HG03575 (cell line): ENCODE data around the gene GAB1.

Source experiments
- ATAC-seq: cut with Tn5 transposase; IDR thresholded peaks from one replicate; pipeline ENCODE4 v1.9.1; 2021; ENCODE audit not compliant: unreplicated experiment, insufficient number of reproducible peaks, low FRiP score; ENCODE audit errors: extremely low read depth

The GAB1 gene

GRCh38 chr4:143336781-143337599, at the start of gene GAB1:
Gene GAB1 (plus strand): TSS chr4:143336876. CDS start chr4:143337189, 313 bp downstream.
- ATAC-seq: no peak

DNA sequence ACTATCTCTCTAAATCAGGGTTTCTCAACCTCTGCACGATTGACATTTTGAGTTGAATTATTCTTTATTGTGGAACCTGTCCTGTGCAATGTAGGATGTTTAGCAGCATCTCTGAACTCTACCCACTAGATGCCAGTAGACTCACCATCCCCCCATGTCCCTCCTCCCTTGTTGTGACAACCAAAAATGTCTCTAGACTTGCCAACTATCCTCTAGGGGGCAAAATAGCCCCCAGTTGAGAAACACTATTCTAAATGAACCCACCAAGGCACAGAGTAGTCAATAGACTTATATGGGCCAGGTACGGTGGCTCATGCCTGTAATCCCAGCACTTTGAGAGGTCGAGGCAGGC, 49.1 kb upstream of the GAB1 start:
- ATAC-seq: no peak

DNA sequence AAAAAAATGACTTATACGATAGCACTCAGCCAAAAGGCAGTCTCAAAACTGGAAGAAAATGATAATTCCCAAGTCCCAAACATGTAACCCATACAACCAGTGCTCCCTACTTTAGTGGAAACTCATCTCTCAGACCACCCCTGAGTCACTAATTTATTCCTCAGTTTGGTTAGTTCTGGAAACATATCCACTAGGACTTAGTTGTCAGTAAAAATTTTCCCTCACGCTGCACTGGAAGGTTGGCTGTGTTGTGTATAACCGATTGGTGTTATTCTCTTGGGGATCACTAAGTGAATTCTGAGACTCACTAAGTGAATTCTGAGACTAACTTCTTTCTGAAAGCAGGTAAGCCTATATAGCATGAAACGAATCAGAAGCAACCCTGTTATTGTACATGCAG, 48.5 kb upstream of the GAB1 start:
- ATAC-seq: no peak

DNA sequence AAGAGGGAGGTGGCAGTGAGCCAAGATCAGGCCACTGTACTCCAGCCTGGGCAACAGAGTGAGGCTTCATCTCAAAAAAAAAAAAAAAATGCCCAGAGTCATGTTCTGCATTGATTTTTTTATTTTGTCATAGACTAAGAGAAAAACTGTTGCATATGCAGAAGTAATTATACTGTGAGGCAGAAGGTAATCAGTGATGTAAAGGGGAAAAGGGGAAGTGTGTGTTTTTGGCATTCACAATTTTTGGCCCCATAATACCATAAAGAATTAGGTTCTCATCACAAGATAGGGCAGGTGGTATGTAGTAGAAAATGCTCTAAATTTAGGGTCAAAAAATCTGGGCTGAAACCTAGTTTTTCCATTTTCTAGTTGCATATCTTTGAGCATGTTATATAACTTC, 47.3 kb upstream of the GAB1 start:
- ATAC-seq: no peak

DNA sequence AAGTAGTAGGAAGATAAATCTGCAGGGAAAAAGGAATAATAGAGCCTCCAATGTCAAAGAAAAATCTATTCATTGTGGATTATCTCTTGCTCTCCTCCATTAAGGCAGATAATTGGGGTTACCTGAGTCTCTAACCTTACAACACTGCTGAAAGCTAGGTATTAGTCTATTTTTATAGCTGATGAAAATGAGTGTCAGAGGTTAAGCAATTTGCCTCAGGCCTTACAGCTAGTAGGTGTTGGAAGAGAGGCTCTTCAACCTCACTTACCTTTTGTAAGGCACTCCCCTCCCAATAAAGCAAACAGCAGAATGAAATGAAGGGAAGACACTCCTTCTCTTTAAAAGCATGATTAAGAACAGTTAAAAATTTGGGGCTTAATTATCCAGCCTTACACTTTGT, 45.4 kb upstream of the GAB1 start:
- no peak for ATAC-seq

GRCh38 chr4:143292858-143293257, 43.8 kb upstream of the GAB1 start:
- ATAC-seq: no peak

GRCh38 chr4:143294310-143294709, 42.4 kb upstream of the GAB1 start:
- no peak for ATAC-seq

GRCh38 chr4:143294710-143295275, 41.9 kb upstream of the GAB1 start:
- ATAC-seq: no peak

DNA sequence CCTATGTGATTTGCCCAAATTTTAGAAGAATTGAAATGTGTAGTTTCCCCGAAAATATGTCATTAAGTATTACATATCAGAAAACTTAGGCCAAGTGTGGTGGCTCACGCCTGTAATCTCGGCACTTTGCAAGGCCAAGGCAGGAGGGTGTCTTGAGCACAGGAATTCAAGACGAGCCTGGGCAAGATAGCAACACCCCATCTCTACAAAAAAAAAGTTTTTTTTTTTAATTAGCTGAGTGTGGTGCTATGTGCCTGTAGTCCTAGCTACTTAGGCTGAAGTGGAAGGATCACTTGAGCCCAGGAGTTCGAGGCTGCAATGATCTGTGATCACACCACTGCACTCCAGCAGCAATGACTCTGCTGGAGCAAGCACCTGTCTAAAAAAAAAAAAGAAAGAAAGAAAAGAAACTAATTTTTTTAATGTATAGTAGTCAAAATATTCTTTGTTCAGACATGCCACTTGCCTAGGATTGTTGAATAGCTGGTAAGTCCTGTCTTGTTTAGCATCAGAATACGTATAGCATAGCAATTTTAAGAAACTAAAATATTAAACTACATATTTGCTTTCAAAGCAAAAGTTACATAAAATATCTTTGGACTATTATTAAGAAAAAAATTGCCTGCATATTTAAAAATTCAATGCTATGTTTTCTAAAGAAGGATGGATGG, 40.1 kb upstream of the GAB1 start:
- no peak for ATAC-seq

GRCh38 chr4:143300860-143301259, 35.8 kb upstream of the GAB1 start:
- no peak for ATAC-seq

- ATAC-seq: no peak
These were observed 34.1 kb upstream of the GAB1 start for GRCh38 chr4:143302536-143302935.

DNA sequence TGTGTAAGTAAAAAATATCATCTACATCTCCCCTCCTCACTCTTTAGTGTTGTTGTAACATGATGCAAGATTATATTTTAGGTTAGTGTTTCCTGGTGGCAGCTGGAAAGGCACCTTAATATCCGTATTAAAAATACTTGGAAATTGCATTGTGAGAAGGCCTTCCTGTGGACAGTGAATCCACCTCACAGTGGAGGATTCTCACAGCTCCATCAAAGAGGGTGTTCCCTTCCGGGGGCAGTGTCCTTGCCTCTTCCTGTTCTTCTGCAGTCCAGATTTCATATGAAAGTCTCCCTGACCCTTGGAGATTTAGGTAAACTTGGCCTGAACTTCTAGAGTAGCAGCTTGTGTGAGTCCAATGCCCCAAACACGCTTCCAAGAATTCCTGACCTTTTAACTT, 29.9 kb upstream of the GAB1 start:
- no peak for ATAC-seq

DNA sequence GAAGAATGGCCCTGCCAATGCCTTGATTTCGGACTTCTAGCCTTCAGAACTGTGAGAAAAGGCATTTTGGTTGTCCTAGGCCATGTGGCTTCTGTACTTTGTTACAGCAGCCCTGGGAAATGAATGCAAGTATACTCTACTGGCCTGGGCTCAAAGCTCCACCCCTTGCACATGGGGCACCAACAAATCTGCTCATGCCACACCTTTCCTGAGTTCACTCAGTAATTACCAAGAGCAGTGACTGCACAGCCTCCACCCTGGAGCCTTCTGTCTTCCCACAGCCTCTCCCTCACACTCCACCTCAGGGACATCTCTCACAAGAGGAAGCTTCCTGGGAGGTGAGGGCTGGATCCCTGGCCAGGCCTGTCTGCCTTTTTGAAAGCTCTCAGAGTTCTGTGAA, 29.1 kb upstream of the GAB1 start:
- no peak for ATAC-seq

GRCh38 chr4:143308377-143308776, 28.3 kb upstream of the GAB1 start:
- no peak for ATAC-seq

DNA sequence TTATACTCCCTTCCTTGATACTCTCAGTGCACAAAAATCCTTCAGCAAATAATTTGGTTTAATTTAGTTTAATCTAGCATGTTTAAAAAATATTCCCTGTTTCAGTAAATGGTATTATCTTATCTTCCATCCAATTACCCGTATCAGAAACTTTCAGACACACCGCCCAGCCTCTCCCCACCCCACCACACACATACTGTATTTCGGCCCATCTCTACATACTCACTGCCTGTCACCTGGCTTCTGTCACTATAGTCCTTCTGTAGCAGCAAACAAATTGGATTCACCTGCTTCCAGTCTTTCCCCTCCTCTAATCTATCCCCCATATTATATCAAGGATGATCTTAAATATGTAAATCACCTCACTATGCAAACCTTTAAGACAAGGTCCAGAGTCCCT, 24.8 kb upstream of the GAB1 start:
- no peak for ATAC-seq

GRCh38 chr4:143313521-143313920, 23.2 kb upstream of the GAB1 start:
- ATAC-seq: no peak

DNA sequence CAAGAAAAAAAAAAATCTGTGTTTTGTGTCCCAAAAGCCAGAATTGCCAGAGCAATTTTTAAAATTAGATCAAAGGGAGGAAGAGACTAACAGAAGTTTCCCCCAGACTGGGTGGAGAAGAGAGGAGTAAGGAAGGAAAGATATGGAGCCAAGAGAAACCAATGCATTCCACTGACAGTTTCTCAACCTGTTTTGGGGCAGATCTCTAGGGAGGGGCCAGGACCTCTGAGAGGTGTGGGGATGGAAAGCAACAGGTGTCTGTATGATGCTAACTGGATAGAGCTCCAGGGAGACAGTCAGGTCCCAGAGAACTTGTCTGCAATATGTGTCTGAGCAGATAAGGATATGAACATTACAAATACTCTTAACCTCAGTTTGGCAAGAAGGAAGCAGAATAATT, 22.7 kb upstream of the GAB1 start:
- ATAC-seq: no peak

- ATAC-seq: no peak
These were observed 16.6 kb upstream of the GAB1 start for GRCh38 chr4:143320113-143320512.

- no peak for ATAC-seq
These were observed 9.9 kb upstream of the GAB1 start for GRCh38 chr4:143326735-143327134.

DNA sequence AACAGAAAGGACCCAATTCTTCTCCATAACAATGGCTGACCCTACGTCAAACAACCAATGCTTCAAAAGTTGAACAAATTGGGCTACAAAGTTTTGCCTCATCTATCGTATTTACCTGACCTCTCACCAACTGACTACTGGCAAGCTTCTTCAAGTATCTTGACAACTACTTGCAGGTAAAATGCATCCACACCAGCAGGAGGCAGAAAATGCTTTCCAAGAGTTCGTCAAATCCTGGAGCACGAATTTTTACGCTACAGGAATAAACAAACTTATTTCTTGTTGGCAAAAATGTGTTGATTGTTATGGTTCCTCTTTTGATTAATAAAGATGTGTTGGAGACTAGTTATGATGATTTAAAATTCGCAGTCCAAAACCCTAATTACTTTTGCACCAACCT, 6.7 kb upstream of the GAB1 start:
- ATAC-seq: no peak
